Fibroblast of pulmonary artery (primary cell): Measurements from ENCODE around the gene AJUBA.

Experiments
- DNase-seq: peaks from one replicate; pipeline ENCODE4 v3.0.0-alpha.2; 2010; ENCODE audit warnings: low read depth
- H3K4me3 ChIP-seq: replicated peaks from 2 replicates; pipeline ENCODE4 v1.5.1; 2011; ENCODE audit warnings: low read depth, mild to moderate bottlenecking, control low read depth, low read length, moderate library complexity
- CTCF ChIP-seq: IDR thresholded peaks from 2 replicates; pipeline ENCODE4 v1.5.1; 2011; ENCODE audit warnings: mild to moderate bottlenecking, control low read depth, low read length, inconsistent platforms; ENCODE audit errors: missing control alignments

AJUBA gene

DNA sequence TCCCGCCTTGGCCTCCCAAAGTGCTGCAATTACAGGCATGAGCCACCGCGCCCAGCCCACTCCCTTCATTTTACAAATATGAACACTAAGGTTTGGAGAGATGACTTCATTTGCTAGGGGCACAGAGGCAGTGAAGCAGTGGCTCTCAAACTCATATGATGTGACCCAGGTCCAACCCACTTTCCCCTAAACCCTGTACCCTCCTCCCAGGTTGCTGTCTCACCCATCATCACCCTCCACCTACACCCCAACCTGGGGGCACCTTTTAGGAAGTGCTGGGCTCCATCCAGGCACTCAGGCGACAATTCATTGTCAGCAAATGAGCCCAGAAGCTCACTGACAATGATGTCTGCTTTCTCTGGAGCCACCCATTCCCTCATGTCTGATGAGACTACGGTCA is 58.6 kb downstream of the AJUBA start:
- no peak overlapping the region for H3K4me3 ChIP-seq
- DNase-seq: no peak
- no peak for TF ChIP-seq CTCF

GRCh38 chr14:22922294-22922693 is 60.1 kb downstream of the AJUBA start:
- no peak for TF ChIP-seq CTCF
- no peak for DNase-seq
- H3K4me3 ChIP-seq: no peak overlapping the region
